ENCODE data around the gene SEMA3A. TPM values are rescaled to one million over a fixed set of nuclear protein-coding genes. Genes with fewer than 3 reads are reported as not detected.

The SEMA3A gene
- total and polyA plus RNA-seq, 4 donors, result 0.13 to 0.56 (median 0.20) TPM

- TF ChIP-seq NR2F2 (IDR thresholded peaks at IDR 0.05), result no peak
- no peak for TF ChIP-seq EGR1 (IDR thresholded peaks at IDR 0.05; ENCODE audit: low read depth in 2 of 2)
Measured at GRCh38 chr7:84230491-84230890, 35.9 kb upstream of the SEMA3A start (continued).

- H3K4me1 ChIP-seq (ENCODE audit: control insufficient read depth in 4 of 4, insufficient read depth in 4 of 4, low read length in 3 of 4), result no peaks in the 10 kb centered on the region
- no peaks in the 10 kb centered on the region for H3K27me3 ChIP-seq (ENCODE audit: control insufficient read depth in 4 of 4, insufficient read depth in 4 of 4, low read length in 3 of 4)
- no peak for DNase-seq (ENCODE audit: low spot score)
- 39% methylated on average over 2 of the region's 2 CpGs for WGBS
- H3K36me3 ChIP-seq (ENCODE audit: control insufficient read depth in 4 of 4, insufficient read depth in 3 of 4, low read depth in 1 of 4, low read length in 3 of 4), result no peaks in the 10 kb centered on the region
- H3K27ac ChIP-seq (ENCODE audit: low read depth in 1 of 2, low read length in 2 of 2), result no peak overlapping the region
- no peak overlapping the region for H3K4me3 ChIP-seq (ENCODE audit: low read depth in 1 of 3, low read length in 3 of 3)
- no peak overlapping the region for H3K9ac ChIP-seq (ENCODE audit: low read depth in 1 of 2, low read length in 2 of 2)
- H3K9me3 ChIP-seq (ENCODE audit: control insufficient read depth in 4 of 4, low read length in 3 of 4), result no peaks in the 10 kb centered on the region
- TF ChIP-seq REST (IDR thresholded peaks at IDR 0.05) (no peak), RAD21 (IDR thresholded peaks at IDR 0.05) (no peak), FOXA2 (IDR thresholded peaks at IDR 0.05) (no peak), MAX (IDR thresholded peaks at IDR 0.05) (no peak), NR2F2 (IDR thresholded peaks at IDR 0.05) (no peak), RXRA (IDR thresholded peaks at IDR 0.05) (no peak), HNF4G (IDR thresholded peaks at IDR 0.05) (no peak), ZBTB33 (IDR thresholded peaks at IDR 0.05) (no peak), YY1 (IDR thresholded peaks at IDR 0.05) (no peak)
- TF ChIP-seq, protein P1, sequence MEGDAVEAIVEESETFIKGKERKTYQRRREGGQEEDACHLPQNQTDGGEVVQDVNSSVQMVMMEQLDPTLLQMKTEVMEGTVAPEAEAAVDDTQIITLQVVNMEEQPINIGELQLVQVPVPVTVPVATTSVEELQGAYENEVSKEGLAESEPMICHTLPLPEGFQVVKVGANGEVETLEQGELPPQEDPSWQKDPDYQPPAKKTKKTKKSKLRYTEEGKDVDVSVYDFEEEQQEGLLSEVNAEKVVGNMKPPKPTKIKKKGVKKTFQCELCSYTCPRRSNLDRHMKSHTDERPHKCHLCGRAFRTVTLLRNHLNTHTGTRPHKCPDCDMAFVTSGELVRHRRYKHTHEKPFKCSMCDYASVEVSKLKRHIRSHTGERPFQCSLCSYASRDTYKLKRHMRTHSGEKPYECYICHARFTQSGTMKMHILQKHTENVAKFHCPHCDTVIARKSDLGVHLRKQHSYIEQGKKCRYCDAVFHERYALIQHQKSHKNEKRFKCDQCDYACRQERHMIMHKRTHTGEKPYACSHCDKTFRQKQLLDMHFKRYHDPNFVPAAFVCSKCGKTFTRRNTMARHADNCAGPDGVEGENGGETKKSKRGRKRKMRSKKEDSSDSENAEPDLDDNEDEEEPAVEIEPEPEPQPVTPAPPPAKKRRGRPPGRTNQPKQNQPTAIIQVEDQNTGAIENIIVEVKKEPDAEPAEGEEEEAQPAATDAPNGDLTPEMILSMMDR (IDR thresholded peaks at IDR 0.05; ENCODE audit: low read depth, low read length, missing input control), result no peak
Measured at GRCh38 chr7:84228526-84228925, 33.9 kb upstream of the SEMA3A start.

- no peaks in the 10 kb centered on the region for H3K4me1 ChIP-seq (ENCODE audit: control insufficient read depth in 4 of 4, insufficient read depth in 4 of 4, low read length in 3 of 4)
- H3K9ac ChIP-seq (ENCODE audit: low read depth in 1 of 2, low read length in 2 of 2), result no peak overlapping the region
- no peak overlapping the region for H3K27ac ChIP-seq (ENCODE audit: low read depth in 1 of 2, low read length in 2 of 2)
- no peaks in the 10 kb centered on the region for H3K9me3 ChIP-seq (ENCODE audit: control insufficient read depth in 4 of 4, low read length in 3 of 4)
- no peaks in the 10 kb centered on the region for H3K27me3 ChIP-seq (ENCODE audit: control insufficient read depth in 4 of 4, insufficient read depth in 4 of 4, low read length in 3 of 4)
- no peaks in the 10 kb centered on the region for H3K36me3 ChIP-seq (ENCODE audit: control insufficient read depth in 4 of 4, insufficient read depth in 3 of 4, low read depth in 1 of 4, low read length in 3 of 4)
- no peak overlapping the region for H3K4me3 ChIP-seq (ENCODE audit: low read depth in 1 of 3, low read length in 3 of 3)
- no peak for DNase-seq (ENCODE audit: low spot score)
- WGBS, result 74% methylated on average over 2 of the region's 2 CpGs
- TF ChIP-seq HNF4G (IDR thresholded peaks at IDR 0.05) (no peak), JUND (IDR thresholded peaks at IDR 0.05) (no peak), HNF4A (conservative IDR thresholded peaks at IDR 0.05) (no peak), MAX (IDR thresholded peaks at IDR 0.05) (no peak), REST (IDR thresholded peaks at IDR 0.05) (no peak), YY1 (IDR thresholded peaks at IDR 0.05) (no peak), EGR1 (IDR thresholded peaks at IDR 0.05; ENCODE audit: low read depth in 2 of 2) (no peak), FOXA2 (IDR thresholded peaks at IDR 0.05) (no peak), RXRA (IDR thresholded peaks at IDR 0.05) (no peak), SP1 (IDR thresholded peaks at IDR 0.05) (no peak), NR2F2 (IDR thresholded peaks at IDR 0.05) (no peak), GABPA (IDR thresholded peaks at IDR 0.05 in 1 of 2, conservative IDR thresholded peaks at IDR 0.05 in 1 of 2) (no peak), TAF1 (conservative IDR thresholded peaks at IDR 0.05) (no peak)
- TF ChIP-seq, protein P2, sequence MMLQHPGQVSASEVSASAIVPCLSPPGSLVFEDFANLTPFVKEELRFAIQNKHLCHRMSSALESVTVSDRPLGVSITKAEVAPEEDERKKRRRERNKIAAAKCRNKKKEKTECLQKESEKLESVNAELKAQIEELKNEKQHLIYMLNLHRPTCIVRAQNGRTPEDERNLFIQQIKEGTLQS (IDR thresholded peaks at IDR 0.05), result no peak
Measured at GRCh38 chr7:84226759-84227158, 32.2 kb upstream of the SEMA3A start.

All from liver (tissue), 9 donors.